Adrenal gland (tissue), 12 donors: ENCODE results near the gene RAB14. TPM values are rescaled to one million over a fixed set of nuclear protein-coding genes. Genes with fewer than 3 reads are reported as not detected.

ENCODE experiments used
- DNase-seq, 7 donors: peaks; one replicate each; pipeline ENCODE4 v3.0.0-alpha.2; 2019 to 2020
- H3K27ac ChIP-seq, 5 donors: fragments of 200-600 bp; sonication (generic) in 4 of 5; 1 replicate in 3 of 5; 2 replicates in 2 of 5; pipeline versions ENCODE4 v1.5.1 to v1.8.0; 2016 to 2020; ENCODE audit warnings: mild to moderate bottlenecking in 1 of 5
- H3K27me3 ChIP-seq: fragments of 200-600 bp; 2 replicates; pipeline ENCODE4 v1.8.0; 2021
- H3K36me3 ChIP-seq, 2 donors: fragments of 200-600 bp; replicated peaks in 1 of 2; 1 replicate in 1 of 2; 2 replicates in 1 of 2; pipeline versions ENCODE4 v1.5.1 to v1.8.0; 2018 to 2022
- H3K4me1 ChIP-seq, 2 donors: fragments of 200-600 bp; replicated peaks in 1 of 2; 1 replicate in 1 of 2; 2 replicates in 1 of 2; pipeline versions ENCODE4 v1.5.1 to v1.8.0; 2018 to 2021
- H3K4me3 ChIP-seq, 4 donors: fragments of 200-600 bp; sonication (generic) in 3 of 4; one replicate each; pipeline ENCODE4 v1.5.1; 2016 to 2018
- H3K9me3 ChIP-seq, 3 donors: fragments of 200-600 bp; sonication (generic) in 1 of 3; replicated peaks in 1 of 3; 1 replicate in 2 of 3; 2 replicates in 1 of 3; pipeline versions ENCODE4 v1.5.1 to v1.8.0; 2016 to 2021
- CTCF ChIP-seq, 6 experiments: fragments of 450-650 bp in 4 of 6; fragments of 200-600 bp in 2 of 6; sonication (generic) in 1 of 6; IDR thresholded peaks; 1 replicate in 5 of 6; 2 replicates in 1 of 6; pipeline versions ENCODE4 v1.5.1 to v1.8.0; 2016 to 2021; ENCODE audit warnings: antibody characterized with exemption in 6 of 6, mild to moderate bottlenecking in 2 of 6, moderate library complexity in 1 of 6
- POLR2A ChIP-seq, 2 donors: fragments of 450-650 bp; IDR thresholded peaks; one replicate each; pipeline ENCODE4 v1.6.1; 2017; ENCODE audit warnings: antibody characterized with exemption in 2 of 2, mild to moderate bottlenecking in 2 of 2, moderate library complexity in 1 of 2
- WGBS, 4 donors: extraction: QIAGEN DNeasy Blood & Tissue Kit in 2 of 4; methylation state at CpG; one replicate each; pipeline versions ENCODE4 v1.1.5 to v1.1.7; 2013 to 2017; 5-methylcytosine and 5-hydroxymethylcytosine counted together
- intact Hi-C, 2 donors: fragments of 100-400 bp; cut with DNase I; formaldehyde crosslinking; loops; one replicate each; pipeline versions ENCODE4 v1.14.1 to v1.15.0; 2022 to 2023
- polyA plus RNA-seq, 3 donors: library from polyadenylated mRNA; stranded (reverse); fragments of 200-250 nt in 2 of 3; fragments of 350-450 nt in 1 of 3; fragmentation: Illumina TruSeq in 1 of 3; extraction: RNeasy Lipid Tissue Mini Kit (QIAGEN cat#74804) in 1 of 3; gene quantifications; one replicate each; pipeline ENCODE4 v1.2.3, GENCODE V29; 2013 to 2014
- total RNA-seq, 9 donors: library from RNA; depleted of rRNA in 4 of 9; stranded (reverse); fragments of >200 nt in 4 of 9; fragments of 120-200 nt in 1 of 9; fragmentation: NEBNext Ultra II Directional in 1 of 9; extraction: Animal tissue kit (Norgen Biotek cat#: 25700) in 1 of 9; gene quantifications; one replicate each; pipeline versions ENCODE4 v1.1.0 to v1.2.4, GENCODE V29; 2013 to 2023
- donor health status: healthy with polysubstance abuse.
- donor health status: Bipolar disorder and iron deficiency.
- donor health status: DM: yes; HTN: yes; CAD: no.
- donor health status: DM: no; HTN: no; CAD: no.
- donor health status: DM: no; HTN: no; CAD: no.
- donor health status: DM: yes; HTN: yes; CAD: no.

RAB14 gene
- total and polyA plus RNA-seq, 12 donors, result 16.5 to 108 (median 43.5) TPM

DNA sequence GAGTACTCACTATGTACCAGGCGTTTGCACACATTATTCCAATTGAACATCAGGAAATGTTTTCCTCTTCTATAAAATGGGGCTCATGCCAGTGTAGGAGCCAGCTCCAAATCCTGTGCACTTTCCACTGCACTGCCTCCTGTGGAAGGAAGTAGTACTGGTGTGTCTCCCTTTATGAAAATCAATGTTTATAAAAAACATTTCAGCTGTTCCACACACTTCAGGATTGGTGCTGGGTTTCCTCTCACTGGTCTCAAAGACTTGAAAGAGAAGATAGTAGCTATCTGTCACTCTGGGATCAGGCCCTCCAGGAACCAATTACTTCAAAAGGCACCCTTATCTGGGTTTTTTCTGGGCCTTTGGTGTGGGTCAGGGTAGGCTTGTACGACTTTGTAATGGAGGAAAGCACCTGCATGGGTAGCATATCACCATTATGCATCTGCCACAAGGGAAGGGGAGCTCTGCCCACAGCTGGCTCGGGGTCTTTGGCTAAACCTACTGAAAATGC, 32.5 kb downstream of the RAB14 start:
- DNase-seq, result peak in 2 of 7 donors; percentile 14 to 22
- Histone ChIP-seq H3K9me3 (no peaks in the 10 kb centered on the region), H3K27me3 (no peaks in the 10 kb centered on the region), H3K27ac (no peak overlapping the region), H3K36me3 (peaks cover 0 to 68% of the 10 kb centered on the region in 2 donors), H3K4me3 (no peak overlapping the region), H3K4me1 (no peaks in the 10 kb centered on the region)
- intact Hi-C loops, result no loop called here
- WGBS, 4 donors, result 64 to 79% (median 75%) methylated on average over 2 to 3 of the region's 3 CpGs
- peak; percentile 32 to 45 (median 39) for TF ChIP-seq CTCF (IDR thresholded peaks at IDR 0.05)
- TF ChIP-seq POLR2A (IDR thresholded peaks at IDR 0.05), result no peak

DNA sequence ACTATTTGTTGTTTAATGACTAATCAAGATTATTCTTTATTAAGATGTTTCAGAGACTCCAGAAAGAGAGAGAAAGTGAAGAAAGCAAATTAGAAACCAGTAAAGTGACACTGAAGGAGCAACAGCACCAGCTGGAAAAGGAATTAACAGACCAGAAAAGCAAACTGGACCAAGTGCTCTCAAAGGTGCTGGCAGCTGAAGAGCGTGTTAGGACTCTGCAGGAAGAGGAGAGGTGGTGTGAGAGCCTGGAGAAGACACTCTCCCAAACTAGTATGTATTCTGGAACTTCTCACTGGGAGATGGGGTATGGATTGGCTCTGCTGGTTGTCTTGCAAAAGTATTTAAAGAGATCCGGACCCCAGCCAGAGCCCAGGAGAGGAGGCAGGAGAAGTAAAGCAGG, 33.6 kb downstream of the RAB14 start:
- H3K4me3 ChIP-seq, result no peak overlapping the region
- TF ChIP-seq POLR2A (IDR thresholded peaks at IDR 0.05) (no peak), CTCF (IDR thresholded peaks at IDR 0.05) (no peak)
- no peak overlapping the region for H3K27ac ChIP-seq
- peaks cover 0 to 57% of the 10 kb centered on the region in 2 donors for H3K36me3 ChIP-seq
- H3K9me3 ChIP-seq, result no peaks in the 10 kb centered on the region
- intact Hi-C loops, result no loop called here
- WGBS, 4 donors, result 94 to 98% (median 96%) methylated on average over 2 of the region's 2 CpGs
- no peaks in the 10 kb centered on the region for H3K27me3 ChIP-seq
- DNase-seq, result no peak
- no peaks in the 10 kb centered on the region for H3K4me1 ChIP-seq

- Histone ChIP-seq H3K4me1 (no peaks in the 10 kb centered on the region), H3K9me3 (no peaks in the 10 kb centered on the region), H3K27ac (peak overlapping the region in 1 of 5 donors; percentile 35), H3K4me3 (no peak overlapping the region), H3K27me3 (no peaks in the 10 kb centered on the region), H3K36me3 (peaks cover 0 to 21% of the 10 kb centered on the region in 2 donors)
- WGBS, 4 donors, result 75 to 84% (median 77%) methylated on average over 1 of the region's 1 CpG
- no peak for DNase-seq
- TF ChIP-seq CTCF (IDR thresholded peaks at IDR 0.05), result no peak
- no peak for TF ChIP-seq POLR2A (IDR thresholded peaks at IDR 0.05)
- intact Hi-C loops, result no loop called here
Observed at GRCh38 chr9:121160025-121160424, 41.6 kb downstream of the RAB14 start.

DNA sequence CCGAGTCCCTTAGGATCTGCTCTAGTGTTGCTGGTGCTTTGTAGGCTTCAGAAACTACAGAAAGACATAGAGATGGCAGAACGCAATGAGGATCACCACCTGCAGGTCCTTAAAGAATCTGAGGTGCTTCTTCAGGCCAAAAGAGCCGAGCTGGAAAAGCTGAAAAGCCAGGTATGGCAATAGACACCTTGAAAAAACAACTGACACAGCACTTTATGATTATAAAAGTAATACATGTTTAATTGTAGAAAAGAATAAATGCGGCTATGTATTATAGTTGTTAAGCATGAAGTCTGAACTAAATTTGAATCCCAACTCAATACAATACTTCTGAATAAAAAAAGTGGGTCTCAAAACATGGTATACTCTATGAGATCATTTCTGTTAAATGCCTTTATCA, 43.7 kb downstream of the RAB14 start:
- H3K36me3 ChIP-seq, result peaks cover 0 to 22% of the 10 kb centered on the region in 2 donors
- intact Hi-C loops, result no loop called here
- no peaks in the 10 kb centered on the region for H3K4me1 ChIP-seq
- H3K27ac ChIP-seq, result no peak overlapping the region
- H3K9me3 ChIP-seq, result no peaks in the 10 kb centered on the region
- TF ChIP-seq POLR2A (IDR thresholded peaks at IDR 0.05), result no peak
- no peak for TF ChIP-seq CTCF (IDR thresholded peaks at IDR 0.05)
- H3K27me3 ChIP-seq, result no peaks in the 10 kb centered on the region
- WGBS, 4 donors, result 93 to 98% (median 96%) methylated on average over 4 of the region's 4 CpGs
- no peak overlapping the region for H3K4me3 ChIP-seq
- no peak for DNase-seq
